Endothelial cell of umbilical vein (primary cell): ENCODE results near the gene KIFAP3. TPM values are rescaled to one million over a fixed set of nuclear protein-coding genes. Genes with fewer than 3 reads are reported as not detected.

ENCODE experiments used
- BruUV-seq: library from RNA; stranded (reverse); fragments of 400-500 nt; replicated peaks from 2 replicates; lab custom pipeline; 2021; lab: Mats Ljungman, UMichigan
- CTCF ChIA-PET: fragments of 300-600, 350-600 bp; sonication (Branson Sonifier 250); formaldehyde crosslinking; loops from one replicate; lab custom pipeline; 2021; ENCODE audit warnings: antibody characterized with exemption, inconsistent platforms; lab: Charles Lee
- POLR2A ChIA-PET: fragments of 300-600, 350-600 bp; sonication (Branson Sonifier 250); formaldehyde crosslinking; loops from one replicate; lab custom pipeline; 2021; ENCODE audit warnings: antibody characterized with exemption, inconsistent platforms; lab: Charles Lee
- DNase-seq: peaks from one replicate; pipeline ENCODE4 v3.0.0-alpha.2; 2011; ENCODE audit warnings: low read depth, low spot score
- FAIRE-seq: peaks from 2 replicates; lab custom pipeline; 2011; peaks lifted over from hg19 to GRCh38; lab: Jason Lieb, UNC
- H2AFZ ChIP-seq: 2 replicates; pipeline ENCODE4 v1.6.0; 2012; ENCODE audit warnings: low read depth, low read length, control low read depth, inconsistent platforms
- H3K27ac ChIP-seq: 2 replicates; pipeline ENCODE4 v1.5.1; 2011; ENCODE audit warnings: low read depth, mild to moderate bottlenecking, control low read depth, low read length, moderate library complexity; ENCODE audit not compliant: insufficient read depth
- H3K27me3 ChIP-seq, 2 experiments: 2 replicates each; pipeline versions ENCODE4 v1.6.0 to v1.6.1; 2011; ENCODE audit warnings: low read length in 2 of 2, mixed read lengths in 1 of 2; ENCODE audit not compliant: control insufficient read depth in 2 of 2, insufficient read depth in 2 of 2
- H3K36me3 ChIP-seq, 2 experiments: 2 replicates in 1 of 2; 3 replicates in 1 of 2; pipeline ENCODE4 v1.5.1; 2011; ENCODE audit warnings: low read length in 2 of 2, mild to moderate bottlenecking in 1 of 2, moderate library complexity in 1 of 2; ENCODE audit not compliant: control insufficient read depth in 2 of 2, insufficient read depth in 2 of 2; ENCODE audit errors: extremely low read depth in 1 of 2
- H3K4me1 ChIP-seq: 3 replicates; pipeline ENCODE4 v1.5.1; 2011; ENCODE audit warnings: mild to moderate bottlenecking, low read length; ENCODE audit not compliant: control insufficient read depth, insufficient read depth; ENCODE audit errors: extremely low read depth
- H3K4me2 ChIP-seq: 2 replicates; pipeline ENCODE4 v1.6.1; 2011; ENCODE audit warnings: low read length, control low read depth, mixed read lengths; ENCODE audit not compliant: insufficient read depth
- H3K4me3 ChIP-seq, 3 experiments: fragments of 200-600 bp in 1 of 3; sonication (generic), shearing (Covaris generic) in 1 of 3; replicated peaks in 1 of 3; 2 replicates each; pipeline ENCODE4 v1.5.1; 2011 to 2016; ENCODE audit warnings: control low read depth in 3 of 3, low read length in 3 of 3, mild to moderate bottlenecking in 2 of 3, inconsistent platforms in 1 of 3, low read depth in 1 of 3, moderate library complexity in 1 of 3; ENCODE audit not compliant: insufficient read depth in 1 of 3
- H3K79me2 ChIP-seq: 2 replicates; pipeline ENCODE4 v1.6.0; 2012; ENCODE audit warnings: low read length, inconsistent platforms; ENCODE audit not compliant: control insufficient read depth, insufficient read depth
- H3K9ac ChIP-seq: replicated peaks from 2 replicates; pipeline ENCODE3; 2011; ENCODE audit warnings: low read length, control low read depth; ENCODE audit not compliant: insufficient read depth; ENCODE audit errors: extremely low read depth
- H3K9me1 ChIP-seq: replicated peaks from 3 replicates; pipeline ENCODE4 v1.6.0; 2011; ENCODE audit warnings: mild to moderate bottlenecking, low read length; ENCODE audit not compliant: control insufficient read depth, insufficient read depth; ENCODE audit errors: extremely low read depth
- H3K9me3 ChIP-seq: replicated peaks from 2 replicates; pipeline ENCODE4 v1.5.1; 2012; ENCODE audit warnings: low read length, inconsistent platforms; ENCODE audit not compliant: control insufficient read depth, insufficient read depth
- H4K20me1 ChIP-seq: replicated peaks from 2 replicates; pipeline ENCODE3; 2011; ENCODE audit warnings: mild to moderate bottlenecking, low read length; ENCODE audit not compliant: control insufficient read depth, insufficient read depth; ENCODE audit errors: extremely low read depth
- EZH2 ChIP-seq: IDR thresholded peaks from 2 replicates; pipeline ENCODE4 v1.6.1; 2012; ENCODE audit warnings: borderline replicate concordance, low read depth, mild to moderate bottlenecking, moderate library complexity, low read length, inconsistent platforms; ENCODE audit not compliant: severe bottlenecking
- FOS ChIP-seq: IDR thresholded peaks from 2 replicates; pipeline ENCODE4 v1.6.1; 2011; ENCODE audit warnings: mild to moderate bottlenecking, low read length, moderate library complexity, borderline replicate concordance; ENCODE audit not compliant: insufficient read depth
- GATA2 ChIP-seq: IDR thresholded peaks from 2 replicates; pipeline ENCODE4 v1.7.0; 2011; ENCODE audit warnings: low read depth, mild to moderate bottlenecking, moderate library complexity, mixed read lengths, low read length; ENCODE audit not compliant: insufficient read length, insufficient read depth
- JUN ChIP-seq: IDR thresholded peaks from 2 replicates; pipeline ENCODE4 v1.6.1; 2011; ENCODE audit warnings: borderline replicate concordance, low read depth; ENCODE audit not compliant: insufficient read length, insufficient read depth
- MYC ChIP-seq: IDR thresholded peaks from one replicate; pipeline ENCODE4 v1.6.1; 2011; ENCODE audit warnings: mild to moderate bottlenecking, low read depth, low read length
- POLR2A ChIP-seq: IDR thresholded peaks from 2 replicates; pipeline ENCODE4 v1.6.1; 2012; ENCODE audit warnings: low read depth, mild to moderate bottlenecking, control low read depth, low read length
- POLR2AphosphoS5 ChIP-seq: IDR thresholded peaks from 2 replicates; pipeline ENCODE4 v1.6.1; 2012; ENCODE audit warnings: low read depth, mild to moderate bottlenecking, control low read depth, low read length, moderate library complexity; ENCODE audit not compliant: insufficient read depth
- dilution Hi-C: fragments of 300-500 bp; cut with MboI; formaldehyde crosslinking; loops from one replicate; pipeline ENCODE4 v1.15.0; 2019; ENCODE audit warnings: low sequenced_read_pairs; ENCODE audit not compliant: extremely low pct_ligation_motif_present
- intact Hi-C: fragments of 100-400 bp; cut with micrococcal nuclease; formaldehyde crosslinking; loops from one replicate; pipeline ENCODE4 v1.10.0; 2022
- polyA plus RNA-seq, 4 experiments: library from polyadenylated mRNA; depleted of rRNA in 3 of 4; stranded (reverse) in 3 of 4; unstranded in 1 of 4; fragments of >200 nt; gene quantifications; 2 replicates each; pipeline versions ENCODE4 v1.2.1 to v1.2.3, GENCODE V29; 2011 to 2012; ENCODE audit warnings: missing spikeins in 1 of 4
- total RNA-seq: library from RNA; stranded (reverse); gene quantifications from 2 replicates; pipeline ENCODE4 v1.2.3, GENCODE V29; 2021
- TF ChIP-seq, protein P1 (sequence below): IDR thresholded peaks from 2 replicates; pipeline ENCODE4 v1.6.1; 2011; ENCODE audit not compliant: insufficient read depth, insufficient read length
- TF ChIP-seq, protein P2 (sequence below), 2 donors: IDR thresholded peaks; 1 replicate in 1 of 2; 2 replicates in 1 of 2; pipeline ENCODE4 v1.5.1; 2011; ENCODE audit warnings: low read length in 2 of 2, mild to moderate bottlenecking in 2 of 2, moderate library complexity in 2 of 2, control low read depth in 1 of 2, inconsistent platforms in 1 of 2, low read depth in 1 of 2; ENCODE audit not compliant: insufficient read depth in 1 of 2; ENCODE audit errors: extremely low read depth in 1 of 2

The KIFAP3 gene
- total and polyA plus RNA-seq, 2 donors (not counting 3 experiments of a cell fraction or from before 2014, with no cell fraction given): 6.4 to 17.5 TPM

DNA sequence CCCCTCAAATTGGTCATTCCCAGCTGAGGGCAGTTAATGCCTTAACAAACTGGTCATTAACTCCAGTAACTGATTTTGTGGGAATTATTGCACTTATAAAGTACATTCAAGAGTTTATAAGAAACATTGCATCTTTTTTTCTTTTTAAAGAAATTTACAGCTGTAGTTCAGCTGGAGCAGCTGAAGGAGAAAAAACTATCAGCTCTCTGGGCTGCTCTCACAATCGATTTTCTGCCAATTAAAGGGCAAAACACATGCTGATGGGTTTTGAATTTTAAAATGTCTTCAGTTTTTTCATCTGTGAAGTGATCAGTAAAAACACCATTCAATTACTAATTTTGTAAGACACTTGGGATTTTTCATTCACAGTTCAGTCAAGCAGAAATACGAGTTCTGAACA, 74.7 kb downstream of the KIFAP3 start:
- Histone ChIP-seq H3K36me3 (no peaks in the 10 kb centered on the region), H3K9me3 (no peaks in the 10 kb centered on the region), H3K4me1 (peaks cover 9% of the 10 kb centered on the region), H3K9ac (no peak overlapping the region), H3K9me1 (no peaks in the 10 kb centered on the region), H3K79me2 (no peaks in the 10 kb centered on the region), H3K27me3 (no peaks in the 10 kb centered on the region), H3K4me2 (no peak overlapping the region), H4K20me1 (no peaks in the 10 kb centered on the region), H3K27ac (no peak overlapping the region), H2AFZ (no peak overlapping the region), H3K4me3 (no peak overlapping the region)
- ChIA-PET CTCF (interaction anchor here (1.1 to 1.8 kb wide), 2 partner anchors 11 to 74 kb away, joined by 3 to 5 read pairs; partner anchors contain the start of gene KIFAP3), POLR2A (no interaction called here)
- TF ChIP-seq POLR2AphosphoS5 (no peak), MYC (no peak), POLR2A (no peak), FOS (no peak), JUN (no peak), EZH2 (no peak)
- TF ChIP-seq, protein P1, sequence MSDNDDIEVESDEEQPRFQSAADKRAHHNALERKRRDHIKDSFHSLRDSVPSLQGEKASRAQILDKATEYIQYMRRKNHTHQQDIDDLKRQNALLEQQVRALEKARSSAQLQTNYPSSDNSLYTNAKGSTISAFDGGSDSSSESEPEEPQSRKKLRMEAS: no peak
- no TSS peak for BruUV-seq
- dilution Hi-C loops (no loop called here), intact Hi-C loops (no loop called here)
- FAIRE-seq: no peak
- no peak for DNase-seq

DNA sequence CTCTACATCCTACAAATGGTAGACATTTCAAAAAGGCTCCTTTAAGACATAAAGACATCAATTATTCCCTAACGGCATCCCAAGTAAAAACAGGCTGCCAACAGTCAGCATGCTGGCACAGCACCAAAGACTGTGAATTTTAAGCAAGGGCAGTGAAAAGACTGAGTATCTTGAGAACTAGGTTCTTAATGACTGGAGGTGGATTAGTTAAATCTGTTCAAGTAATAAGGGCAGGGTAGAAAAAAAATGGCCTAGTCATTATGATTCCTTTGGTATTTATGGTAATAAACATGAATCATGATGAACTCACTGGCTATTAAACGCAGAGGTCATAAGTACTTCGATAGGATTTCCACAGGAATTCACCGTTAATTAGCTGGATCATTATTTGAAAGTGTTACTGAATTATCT, 75.2 kb downstream of the KIFAP3 start:
- peak; percentile 55 for FAIRE-seq
- H3K4me3 ChIP-seq: no peak overlapping the region
- peaks cover 9% of the 10 kb centered on the region for H3K4me1 ChIP-seq
- H3K27ac ChIP-seq: no peak overlapping the region
- CTCF ChIA-PET: interaction anchor here (1.0 to 1.8 kb wide), 3 partner anchors 12 to 929 kb away, joined by 3 to 5 read pairs (median 3); partner anchors contain the start of gene KIFAP3
- H2AFZ ChIP-seq: no peak overlapping the region
- H3K79me2 ChIP-seq: no peaks in the 10 kb centered on the region
- H3K9me1 ChIP-seq: no peaks in the 10 kb centered on the region
- no peaks in the 10 kb centered on the region for H4K20me1 ChIP-seq
- TF ChIP-seq, protein P2, sequence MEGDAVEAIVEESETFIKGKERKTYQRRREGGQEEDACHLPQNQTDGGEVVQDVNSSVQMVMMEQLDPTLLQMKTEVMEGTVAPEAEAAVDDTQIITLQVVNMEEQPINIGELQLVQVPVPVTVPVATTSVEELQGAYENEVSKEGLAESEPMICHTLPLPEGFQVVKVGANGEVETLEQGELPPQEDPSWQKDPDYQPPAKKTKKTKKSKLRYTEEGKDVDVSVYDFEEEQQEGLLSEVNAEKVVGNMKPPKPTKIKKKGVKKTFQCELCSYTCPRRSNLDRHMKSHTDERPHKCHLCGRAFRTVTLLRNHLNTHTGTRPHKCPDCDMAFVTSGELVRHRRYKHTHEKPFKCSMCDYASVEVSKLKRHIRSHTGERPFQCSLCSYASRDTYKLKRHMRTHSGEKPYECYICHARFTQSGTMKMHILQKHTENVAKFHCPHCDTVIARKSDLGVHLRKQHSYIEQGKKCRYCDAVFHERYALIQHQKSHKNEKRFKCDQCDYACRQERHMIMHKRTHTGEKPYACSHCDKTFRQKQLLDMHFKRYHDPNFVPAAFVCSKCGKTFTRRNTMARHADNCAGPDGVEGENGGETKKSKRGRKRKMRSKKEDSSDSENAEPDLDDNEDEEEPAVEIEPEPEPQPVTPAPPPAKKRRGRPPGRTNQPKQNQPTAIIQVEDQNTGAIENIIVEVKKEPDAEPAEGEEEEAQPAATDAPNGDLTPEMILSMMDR (IDR thresholded peaks at IDR 0.05; ENCODE audit: extremely low read depth in 1 of 2, insufficient read depth in 1 of 2, low read depth in 1 of 2, low read length in 2 of 2): no peak
- TF ChIP-seq EZH2 (no peak), FOS (peak; percentile 79), MYC (no peak), JUN (peak; percentile 34), GATA2 (peak; percentile 42), POLR2AphosphoS5 (no peak)
- TF ChIP-seq, protein P1: no peak
- peak overlapping the region; percentile 20 for H3K4me2 ChIP-seq
- H3K36me3 ChIP-seq: no peaks in the 10 kb centered on the region
- dilution Hi-C loops (no loop called here), intact Hi-C loops (no loop called here)
- no peaks in the 10 kb centered on the region for H3K27me3 ChIP-seq
- POLR2A ChIA-PET: no interaction called here
- no peaks in the 10 kb centered on the region for H3K9me3 ChIP-seq
- DNase-seq: peak; percentile 64
- no TSS peak for BruUV-seq
- H3K9ac ChIP-seq: no peak overlapping the region
